Activated T-cell treated with anti-CD3 and anti-CD28 coated beads, Interleukin-2, amount 50 U/mL, for 24 hours (primary cell): ENCODE results near the gene ABCE1.

Experiments used
- DNase-seq: peaks from one replicate; pipeline ENCODE4 v3.0.0-alpha.2; 2020
- H3K27ac Mint-ChIP-seq: 2 replicates; pipeline ENCODE4 v1.8.0; 2020; ENCODE audit warnings: mild to moderate bottlenecking, mixed read lengths
- H3K27me3 Mint-ChIP-seq: 2 replicates; pipeline ENCODE4 v1.8.0; 2020; ENCODE audit warnings: mixed read lengths
- H3K36me3 Mint-ChIP-seq: 2 replicates; pipeline ENCODE4 v1.8.0; 2020; ENCODE audit warnings: low read depth, mixed read lengths
- H3K4me1 Mint-ChIP-seq: 2 replicates; pipeline ENCODE4 v1.8.0; 2020; ENCODE audit warnings: low read depth, mixed read lengths
- H3K4me3 Mint-ChIP-seq: 2 replicates; pipeline ENCODE4 v1.8.0; 2020; ENCODE audit warnings: mild to moderate bottlenecking, moderate library complexity, mixed read lengths
- H3K9me3 Mint-ChIP-seq: 2 replicates; pipeline ENCODE4 v1.8.0; 2020; ENCODE audit warnings: mixed read lengths

ABCE1 gene

GRCh38 chr4:145083891-145084605 is 14.1 kb upstream of the ABCE1 start:
- no peak for DNase-seq
- Mint-ChIP-seq H3K4me3 (no peak overlapping the region), H3K27ac (no peak overlapping the region), H3K4me1 (peaks cover 23% of the 10 kb centered on the region), H3K27me3 (no peaks in the 10 kb centered on the region), H3K36me3 (peaks cover 78% of the 10 kb centered on the region), H3K9me3 (no peaks in the 10 kb centered on the region)

- no peaks in the 10 kb centered on the region for H3K27me3 Mint-ChIP-seq
- peaks cover 47% of the 10 kb centered on the region for H3K4me1 Mint-ChIP-seq
- peaks cover 3% of the 10 kb centered on the region for H3K9me3 Mint-ChIP-seq
- DNase-seq = no peak
- H3K4me3 Mint-ChIP-seq = no peak overlapping the region
- no peak overlapping the region for H3K27ac Mint-ChIP-seq
- H3K36me3 Mint-ChIP-seq = peaks cover 97% of the 10 kb centered on the region
Observed at GRCh38 chr4:145090380-145090779, 7.7 kb upstream of the ABCE1 start.

DNA sequence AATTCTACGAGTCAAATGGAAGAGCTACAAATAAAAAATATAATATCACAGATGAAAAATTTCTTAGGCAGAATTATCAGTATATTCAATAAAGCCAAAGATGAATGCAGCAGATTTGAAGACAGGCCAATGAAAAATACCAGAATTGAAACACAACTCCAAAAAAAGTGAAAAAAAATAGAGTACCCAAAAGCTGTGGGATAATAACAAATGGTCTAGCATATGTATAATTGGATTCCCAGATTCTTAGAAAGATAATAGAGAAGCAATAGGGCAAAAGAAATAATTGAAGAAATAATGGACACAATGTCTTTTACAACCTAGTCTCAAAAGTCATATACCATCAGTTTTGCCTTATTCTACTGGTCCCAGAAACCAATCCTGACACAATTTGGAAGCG is 4.5 kb upstream of the ABCE1 start:
- Mint-ChIP-seq H3K4me3 (no peak overlapping the region), H3K27me3 (no peaks in the 10 kb centered on the region), H3K27ac (no peak overlapping the region), H3K4me1 (peaks cover 51% of the 10 kb centered on the region), H3K9me3 (peaks cover 3% of the 10 kb centered on the region), H3K36me3 (peaks cover 84% of the 10 kb centered on the region)
- DNase-seq = no peak

- Mint-ChIP-seq H3K4me3 (peak overlapping the region; percentile 97), H3K36me3 (peaks cover 68% of the 10 kb centered on the region)
Observed at GRCh38 chr4:145097331-145097820, 735 bp upstream of the ABCE1 start.

GRCh38 chr4:145098675-145099037 is 545 bp downstream of the ABCE1 start:
- DNase-seq = no peak
- H3K27me3 Mint-ChIP-seq = no peaks in the 10 kb centered on the region
- H3K4me1 Mint-ChIP-seq = peaks cover 27% of the 10 kb centered on the region
- peaks cover 3% of the 10 kb centered on the region for H3K9me3 Mint-ChIP-seq
- peak overlapping the region; percentile 97 for H3K4me3 Mint-ChIP-seq
- H3K27ac Mint-ChIP-seq = peak overlapping the region; percentile 98
- peaks cover 61% of the 10 kb centered on the region for H3K36me3 Mint-ChIP-seq

More at GRCh38 chr4:145097331-145097820, 735 bp upstream of the ABCE1 start:
- Mint-ChIP-seq H3K4me1 (peaks cover 36% of the 10 kb centered on the region), H3K27ac (peak overlapping the region; percentile 98), H3K27me3 (no peaks in the 10 kb centered on the region), H3K9me3 (peaks cover 3% of the 10 kb centered on the region)
- no peak for DNase-seq

- Mint-ChIP-seq H3K36me3 (peaks cover 57% of the 10 kb centered on the region), H3K4me3 (peak overlapping the region; percentile 97), H3K9me3 (no peaks in the 10 kb centered on the region), H3K27me3 (no peaks in the 10 kb centered on the region), H3K27ac (peak overlapping the region; percentile 98), H3K4me1 (peaks cover 29% of the 10 kb centered on the region)
- no peak for DNase-seq
Observed at GRCh38 chr4:145099653-145100052, 1.5 kb downstream of the ABCE1 start.

GRCh38 chr4:145101091-145101490 is 3.0 kb downstream of the ABCE1 start:
- H3K4me1 Mint-ChIP-seq = peaks cover 24% of the 10 kb centered on the region
- H3K27me3 Mint-ChIP-seq = no peaks in the 10 kb centered on the region
- H3K4me3 Mint-ChIP-seq = no peak overlapping the region
- no peaks in the 10 kb centered on the region for H3K9me3 Mint-ChIP-seq
- DNase-seq = no peak
- peaks cover 57% of the 10 kb centered on the region for H3K36me3 Mint-ChIP-seq
- H3K27ac Mint-ChIP-seq = no peak overlapping the region

GRCh38 chr4:145102619-145103018 is 4.5 kb downstream of the ABCE1 start:
- H3K4me3 Mint-ChIP-seq = no peak overlapping the region
- H3K27me3 Mint-ChIP-seq = no peaks in the 10 kb centered on the region
- H3K9me3 Mint-ChIP-seq = no peaks in the 10 kb centered on the region
- H3K27ac Mint-ChIP-seq = no peak overlapping the region
- DNase-seq = no peak
- peaks cover 64% of the 10 kb centered on the region for H3K36me3 Mint-ChIP-seq
- peaks cover 24% of the 10 kb centered on the region for H3K4me1 Mint-ChIP-seq

GRCh38 chr4:145103496-145103895 is 5.4 kb downstream of the ABCE1 start:
- peaks cover 27% of the 10 kb centered on the region for H3K4me1 Mint-ChIP-seq
- DNase-seq = no peak
- peak overlapping the region; percentile 23 for H3K4me3 Mint-ChIP-seq
- H3K36me3 Mint-ChIP-seq = peaks cover 63% of the 10 kb centered on the region
- no peaks in the 10 kb centered on the region for H3K9me3 Mint-ChIP-seq
- H3K27me3 Mint-ChIP-seq = no peaks in the 10 kb centered on the region
- H3K27ac Mint-ChIP-seq = peak overlapping the region; percentile 22

- H3K9me3 Mint-ChIP-seq = no peaks in the 10 kb centered on the region
- H3K4me1 Mint-ChIP-seq = peaks cover 25% of the 10 kb centered on the region
- H3K4me3 Mint-ChIP-seq = no peak overlapping the region
- DNase-seq = no peak
- peak overlapping the region; percentile 39 for H3K27ac Mint-ChIP-seq
- H3K27me3 Mint-ChIP-seq = no peaks in the 10 kb centered on the region
- peaks cover 77% of the 10 kb centered on the region for H3K36me3 Mint-ChIP-seq
Observed at GRCh38 chr4:145107126-145107525, 9.0 kb downstream of the ABCE1 start.

- H3K27ac Mint-ChIP-seq = no peak overlapping the region
- no peaks in the 10 kb centered on the region for H3K9me3 Mint-ChIP-seq
- DNase-seq = no peak
- no peak overlapping the region for H3K4me3 Mint-ChIP-seq
- H3K27me3 Mint-ChIP-seq = no peaks in the 10 kb centered on the region
- H3K4me1 Mint-ChIP-seq = peaks cover 31% of the 10 kb centered on the region
- peaks cover 87% of the 10 kb centered on the region for H3K36me3 Mint-ChIP-seq
Observed at GRCh38 chr4:145108128-145108527, 10.0 kb downstream of the ABCE1 start.

DNA sequence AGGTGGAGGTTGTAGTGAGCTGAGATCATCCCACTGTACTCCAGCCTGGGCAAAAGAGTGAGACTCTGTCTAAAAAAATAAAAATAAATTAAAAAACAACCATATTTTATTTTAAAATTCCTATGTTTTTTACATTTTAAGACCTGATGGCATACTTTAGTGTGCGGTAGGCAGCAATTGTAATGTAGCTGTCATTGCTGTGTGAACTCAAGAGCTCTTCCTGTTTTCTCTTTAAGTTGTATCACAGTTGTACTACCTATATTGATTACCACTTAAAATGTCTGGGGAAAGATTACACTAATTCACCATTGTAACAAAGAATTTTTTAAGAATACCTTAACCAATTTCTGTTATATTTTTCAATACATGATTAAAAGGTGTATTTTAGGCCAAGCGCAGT is 27.3 kb downstream of the ABCE1 start:
- Mint-ChIP-seq H3K9me3 (no peaks in the 10 kb centered on the region), H3K4me1 (peaks cover 27% of the 10 kb centered on the region), H3K27me3 (no peaks in the 10 kb centered on the region), H3K36me3 (peaks cover 97% of the 10 kb centered on the region), H3K27ac (peak overlapping the region; percentile 85), H3K4me3 (no peak overlapping the region)
- DNase-seq = no peak

GRCh38 chr4:145130130-145130529 is 32.0 kb downstream of the ABCE1 start:
- peaks cover 97% of the 10 kb centered on the region for H3K36me3 Mint-ChIP-seq
- H3K9me3 Mint-ChIP-seq = no peaks in the 10 kb centered on the region
- peak overlapping the region; percentile 89 for H3K27ac Mint-ChIP-seq
- no peak overlapping the region for H3K4me3 Mint-ChIP-seq
- H3K27me3 Mint-ChIP-seq = no peaks in the 10 kb centered on the region
- peaks cover 64% of the 10 kb centered on the region for H3K4me1 Mint-ChIP-seq
- no peak for DNase-seq

- H3K36me3 Mint-ChIP-seq = peaks cover 98% of the 10 kb centered on the region
- H3K9me3 Mint-ChIP-seq = no peaks in the 10 kb centered on the region
- H3K27ac Mint-ChIP-seq = peak overlapping the region; percentile 89
- no peak for DNase-seq
- no peak overlapping the region for H3K4me3 Mint-ChIP-seq
- peaks cover 66% of the 10 kb centered on the region for H3K4me1 Mint-ChIP-seq
- H3K27me3 Mint-ChIP-seq = no peaks in the 10 kb centered on the region
Observed at GRCh38 chr4:145130788-145131399, 32.8 kb downstream of the ABCE1 start.

DNA sequence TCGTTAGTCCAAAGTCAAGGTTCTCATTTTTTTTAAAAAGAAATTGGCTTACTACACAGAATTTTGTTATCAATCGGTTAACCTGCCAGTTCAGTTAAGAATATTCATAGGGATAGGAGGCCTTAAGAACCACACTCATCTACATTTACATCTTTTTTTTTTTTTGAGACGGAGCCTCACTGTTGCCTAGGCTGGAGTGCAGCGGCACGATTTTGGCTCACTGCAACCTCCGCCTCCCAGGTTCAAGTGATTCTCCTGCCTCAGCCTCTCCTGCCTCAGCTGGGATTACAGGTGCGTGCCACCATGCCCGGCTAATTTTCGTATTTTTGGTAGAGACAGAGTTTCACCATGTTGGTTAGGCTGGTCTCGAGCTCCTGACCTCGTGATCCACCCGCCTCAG is 33.7 kb downstream of the ABCE1 start:
- DNase-seq = no peak
- Mint-ChIP-seq H3K27ac (peak overlapping the region; percentile 89), H3K9me3 (no peaks in the 10 kb centered on the region), H3K36me3 (peaks cover 97% of the 10 kb centered on the region), H3K4me3 (no peak overlapping the region), H3K27me3 (no peaks in the 10 kb centered on the region), H3K4me1 (peaks cover 64% of the 10 kb centered on the region)
